Heart right ventricle (tissue), 16 donors: ENCODE measurements around the gene LEMD2. TPM values are rescaled to one million over a fixed set of nuclear protein-coding genes. Genes with fewer than 3 reads are reported as not detected.

Source experiments
- ATAC-seq, 8 donors: fragments of 200-7000 bp; cut with Tn5 transposase; one replicate each; pipeline ENCODE4 v1.9.1; 2020; ENCODE audit warnings: mild to moderate bottlenecking in 8 of 8, moderate library complexity in 8 of 8, moderate number of reproducible peaks in 1 of 8
- DNase-seq, 2 donors: peaks; one replicate each; pipeline ENCODE4 v3.0.0-alpha.2; 2020
- H3K27ac ChIP-seq, 10 donors: fragments of 200-600 bp; sonication (generic) in 2 of 10; one replicate each; pipeline versions ENCODE4 v1.5.0 to v1.8.0; 2020 to 2022; ENCODE audit warnings: mild to moderate bottlenecking in 3 of 10
- H3K27me3 ChIP-seq, 7 donors: fragments of 200-600 bp; one replicate each; pipeline ENCODE4 v1.8.0; 2021 to 2022; ENCODE audit warnings: mild to moderate bottlenecking in 2 of 7
- H3K36me3 ChIP-seq, 9 donors: fragments of 200-600 bp; sonication (generic) in 1 of 9; one replicate each; pipeline versions ENCODE4 v1.5.0 to v1.8.0; 2020 to 2022; ENCODE audit warnings: mild to moderate bottlenecking in 2 of 9
- H3K4me1 ChIP-seq, 9 donors: fragments of 200-600 bp; sonication (generic) in 1 of 9; one replicate each; pipeline versions ENCODE4 v1.5.0 to v1.8.0; 2020 to 2022; ENCODE audit warnings: mild to moderate bottlenecking in 4 of 9
- H3K4me3 ChIP-seq, 10 donors: fragments of 200-600 bp; sonication (generic) in 2 of 10; one replicate each; pipeline versions ENCODE4 v1.5.0 to v1.8.0; 2020 to 2022; ENCODE audit warnings: mild to moderate bottlenecking in 7 of 10, moderate library complexity in 2 of 10
- H3K9me3 ChIP-seq, 11 donors: fragments of 200-600 bp in 10 of 11; sonication (generic) in 2 of 11; one replicate each; pipeline versions ENCODE4 v1.5.0 to v1.8.0; 2013 to 2022; ENCODE audit warnings: mild to moderate bottlenecking in 2 of 11, control low read depth in 1 of 11, moderate library complexity in 1 of 11
- WGBS, 2 donors: extraction: QIAGEN DNeasy Blood & Tissue Kit; methylation state at CpG; one replicate each; pipeline ENCODE4 v1.1.7; 2013; ENCODE audit warnings: inconsistent platforms in 1 of 2; 5-methylcytosine and 5-hydroxymethylcytosine counted together
- intact Hi-C, 10 donors: fragments of 100-400 bp; cut with DNase I; formaldehyde crosslinking; loops; one replicate each; pipeline versions ENCODE4 v1.11.1 to v1.14.2; 2022
- polyA plus RNA-seq, 2 donors: library from polyadenylated mRNA; stranded (reverse); fragments of 200-250 nt; gene quantifications; one replicate each; pipeline ENCODE4 v1.2.3, GENCODE V29; 2013
- total RNA-seq, 10 donors: library from RNA; stranded (reverse); fragmentation: NEBNext Ultra II Directional in 3 of 10; extraction: Animal tissue kit (Norgen Biotek cat#: 25700) in 3 of 10; gene quantifications; one replicate each; pipeline versions ENCODE4 v1.2.1 to v1.2.4, GENCODE V29; 2021 to 2023
- TF ChIP-seq, protein P1 (sequence below), 9 donors: fragments of 200-600 bp; sonication (generic) in 2 of 9; IDR thresholded peaks; one replicate each; pipeline versions ENCODE4 v1.5.0 to v1.8.0; 2021 to 2022; ENCODE audit warnings: antibody characterized with exemption in 9 of 9, mild to moderate bottlenecking in 5 of 9, moderate library complexity in 1 of 9
- donor health status: Arrhythmogenic right ventricular cardiomyopathy.
- donor health status: ischemic (EF 13 %, LVEDD 7.1; RV severe dilation, severe dysfunction).
- donor health status: healthy with polysubstance abuse.
- donor health status: DM: no; HTN: yes; CAD: no.
- donor health status: DM: no; HTN: no; CAD: no.
- donor health status: ischemic (EF 25% LVEDD 6.9; RV normal size, moderate dysfunction).
- donor health status: ischemic (EF 25% LVEDD 5.7; RV mildly dilated, moderate dysfunction).
- donor health status: healthy.
- donor health status: DM: yes; HTN: yes; CAD: no.
- donor health status: Ischemic cardiomyopathy.
- donor health status: ischemic (EF 35%, LVEDD 5.7; RV mildly dilated, moderate dysfunction).
- donor health status: nonischemic (EF 11% LVEDD 7.7; RV severe dilation, severe dysfunction).
- donor health status: DM: yes; HTN: yes; CAD: no.
- donor health status: PGD.
- donor health status: ischemic (EF 29% LVEDD 5.4; RV normal size, mild dysfunction).
- donor health status: nonischemic (EF 23%, LVEDD 6.1; RV moderate dilation, normal function).

LEMD2 gene
- total and polyA plus RNA-seq, 12 donors, result 18.5 to 45.9 (median 27.0) TPM

DNA sequence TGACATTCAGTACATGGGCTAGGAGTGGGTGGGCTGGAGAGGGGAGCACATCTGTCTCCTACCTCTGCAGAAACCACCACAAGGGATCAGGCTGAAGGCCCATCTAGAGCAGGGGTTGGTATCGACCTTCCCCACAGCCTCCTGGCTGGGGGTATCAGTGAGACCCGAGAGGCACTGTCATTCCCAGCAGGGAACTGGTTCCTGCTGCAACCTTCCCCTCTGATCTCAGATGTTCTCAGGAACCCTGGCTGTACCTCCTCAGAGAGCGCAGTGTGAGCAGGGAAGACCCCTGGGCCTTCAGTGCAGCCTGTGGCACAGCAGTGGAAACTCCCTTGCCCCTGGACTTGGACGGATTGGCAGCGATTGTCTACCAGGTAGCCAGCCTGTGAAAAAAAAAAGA lies 50.1 kb downstream of the LEMD2 start:
- 86 to 87% methylated on average over 5 of the region's 5 CpGs for WGBS, 2 donors

DNA sequence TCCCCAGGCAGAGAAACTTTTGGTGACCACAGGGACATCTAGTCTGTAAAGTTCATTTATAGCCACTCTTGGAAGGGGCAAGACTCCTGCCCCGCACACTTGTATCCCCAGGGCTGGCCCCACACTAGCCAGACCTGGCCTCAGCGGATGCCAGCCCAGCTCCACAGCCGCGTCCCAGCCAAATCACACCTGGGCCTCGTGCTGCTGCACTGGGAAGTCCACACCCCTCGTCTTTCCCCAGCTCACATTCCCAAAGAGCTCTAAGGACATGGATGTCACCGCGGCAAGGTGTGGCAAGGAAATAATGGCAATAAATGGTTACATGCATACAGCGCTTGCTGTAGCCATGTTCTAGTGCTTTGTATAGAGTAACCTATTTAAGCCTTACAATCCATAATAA lies 50.8 kb downstream of the LEMD2 start:
- peak in 4 of 8 donors; percentile 5 to 40 (median 20) for ATAC-seq
- H3K4me3 ChIP-seq, result no peak overlapping the region
- intact Hi-C loops, result no loop called here
- TF ChIP-seq, protein P1, sequence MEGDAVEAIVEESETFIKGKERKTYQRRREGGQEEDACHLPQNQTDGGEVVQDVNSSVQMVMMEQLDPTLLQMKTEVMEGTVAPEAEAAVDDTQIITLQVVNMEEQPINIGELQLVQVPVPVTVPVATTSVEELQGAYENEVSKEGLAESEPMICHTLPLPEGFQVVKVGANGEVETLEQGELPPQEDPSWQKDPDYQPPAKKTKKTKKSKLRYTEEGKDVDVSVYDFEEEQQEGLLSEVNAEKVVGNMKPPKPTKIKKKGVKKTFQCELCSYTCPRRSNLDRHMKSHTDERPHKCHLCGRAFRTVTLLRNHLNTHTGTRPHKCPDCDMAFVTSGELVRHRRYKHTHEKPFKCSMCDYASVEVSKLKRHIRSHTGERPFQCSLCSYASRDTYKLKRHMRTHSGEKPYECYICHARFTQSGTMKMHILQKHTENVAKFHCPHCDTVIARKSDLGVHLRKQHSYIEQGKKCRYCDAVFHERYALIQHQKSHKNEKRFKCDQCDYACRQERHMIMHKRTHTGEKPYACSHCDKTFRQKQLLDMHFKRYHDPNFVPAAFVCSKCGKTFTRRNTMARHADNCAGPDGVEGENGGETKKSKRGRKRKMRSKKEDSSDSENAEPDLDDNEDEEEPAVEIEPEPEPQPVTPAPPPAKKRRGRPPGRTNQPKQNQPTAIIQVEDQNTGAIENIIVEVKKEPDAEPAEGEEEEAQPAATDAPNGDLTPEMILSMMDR (IDR thresholded peaks at IDR 0.05), result no peak
- H3K27ac ChIP-seq, result peak overlapping the region; percentile 60 to 94 (median 86)
- peaks cover 0 to 23% (median 0%) of the 10 kb centered on the region in 9 donors for H3K36me3 ChIP-seq
- DNase-seq, result no peak
- 50 to 72% methylated on average over 9 of the region's 9 CpGs for WGBS, 2 donors
- peaks cover 0 to 6% (median 0%) of the 10 kb centered on the region in 7 donors for H3K27me3 ChIP-seq
- no peaks in the 10 kb centered on the region for H3K9me3 ChIP-seq
- peaks cover 18 to 95% (median 71%) of the 10 kb centered on the region in 9 donors for H3K4me1 ChIP-seq

More for the DNA sequence above, 50.1 kb downstream of the LEMD2 start:
- TF ChIP-seq, protein P1 (IDR thresholded peaks at IDR 0.05), result no peak
- Histone ChIP-seq H3K4me1 (peaks cover 18 to 95% (median 71%) of the 10 kb centered on the region in 9 donors), H3K9me3 (no peaks in the 10 kb centered on the region), H3K36me3 (peaks cover 0 to 16% (median 0%) of the 10 kb centered on the region in 9 donors), H3K27me3 (peaks cover 0 to 13% (median 0%) of the 10 kb centered on the region in 7 donors), H3K4me3 (no peak overlapping the region), H3K27ac (peak overlapping the region; percentile 60 to 94 (median 86))
- intact Hi-C loops, result no loop called here
- DNase-seq, result no peak
- no peak for ATAC-seq

DNA sequence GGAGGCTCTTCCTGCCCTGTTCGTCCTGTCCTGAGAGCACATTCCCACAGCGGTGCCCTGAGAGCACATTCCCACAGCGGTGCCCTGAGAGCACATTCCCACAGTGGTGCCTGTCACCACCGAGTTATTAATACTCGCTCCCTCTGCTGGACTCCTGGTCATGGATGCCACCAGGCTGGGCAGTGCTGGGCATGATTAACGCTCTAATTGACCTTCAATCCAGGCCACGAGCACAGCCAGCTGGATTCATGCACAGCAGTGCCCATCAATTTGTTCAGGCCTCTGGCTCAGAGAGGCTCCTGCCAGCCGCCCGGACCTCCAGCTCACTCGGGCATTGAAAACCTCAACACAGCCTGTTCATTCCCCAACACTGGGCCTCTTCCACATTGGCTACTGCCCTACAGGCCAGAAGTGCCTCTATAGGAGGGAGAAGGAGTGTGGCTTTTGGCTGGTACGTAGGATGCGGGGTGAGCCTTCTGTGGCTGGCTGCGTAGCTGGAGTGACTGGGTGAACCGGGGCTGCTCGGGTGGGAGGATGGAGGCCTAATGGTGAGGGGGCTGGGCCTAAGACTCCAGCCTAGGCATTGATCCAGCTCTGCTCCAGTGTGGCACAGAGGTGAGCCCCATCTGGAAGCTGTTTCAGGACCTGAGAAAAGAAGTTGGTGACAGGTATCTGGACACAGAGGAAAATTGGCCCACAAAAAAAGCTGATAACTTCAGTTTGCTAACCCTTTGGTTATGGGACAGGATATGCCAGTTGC lies 51.5 kb downstream of the LEMD2 start:
- H3K36me3 ChIP-seq, result peaks cover 0 to 28% (median 0%) of the 10 kb centered on the region in 9 donors
- ATAC-seq, result peak; percentile 70 to 89 (median 84)
- peak; percentile 55 to 60 for DNase-seq
- H3K4me3 ChIP-seq, result no peak overlapping the region
- H3K4me1 ChIP-seq, result peaks cover 24 to 95% (median 72%) of the 10 kb centered on the region in 9 donors
- intact Hi-C loops, result no loop called here
- H3K27ac ChIP-seq, result peak overlapping the region; percentile 60 to 94 (median 86)
- 45 to 54% methylated on average over 15 of the region's 15 CpGs for WGBS, 2 donors
- no peaks in the 10 kb centered on the region for H3K9me3 ChIP-seq
- no peaks in the 10 kb centered on the region for H3K27me3 ChIP-seq
- TF ChIP-seq, protein P1 (IDR thresholded peaks at IDR 0.05), result peak in 4 of 9 donors; percentile 9 to 29 (median 20)

DNA sequence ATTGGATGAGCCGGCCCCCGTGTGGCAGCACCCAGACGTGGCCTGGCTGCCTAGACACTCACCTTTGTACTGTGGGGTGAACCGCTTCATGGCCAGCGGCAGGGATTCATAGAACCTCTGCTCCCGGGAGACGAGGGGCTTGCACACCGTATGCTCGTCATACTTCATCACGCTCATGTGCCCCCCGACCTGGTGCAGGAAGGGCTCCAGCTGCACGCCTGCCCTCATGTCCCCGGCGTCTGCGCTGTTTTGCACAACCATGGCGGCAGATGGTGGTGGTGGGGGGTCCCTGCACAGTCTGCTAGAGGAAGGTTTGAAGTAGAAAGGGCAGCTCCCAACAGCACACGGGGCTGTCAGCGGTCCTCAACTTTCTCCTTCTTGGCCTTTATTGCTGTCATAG lies 53.7 kb downstream of the LEMD2 start:
- intact Hi-C loops, result no loop called here
- peaks cover 19 to 97% (median 78%) of the 10 kb centered on the region in 9 donors for H3K4me1 ChIP-seq
- 90 to 91% methylated on average over 18 of the region's 18 CpGs for WGBS, 2 donors
- H3K36me3 ChIP-seq, result peaks cover 0 to 28% (median 0%) of the 10 kb centered on the region in 9 donors
- H3K4me3 ChIP-seq, result no peak overlapping the region
- H3K9me3 ChIP-seq, result no peaks in the 10 kb centered on the region
- H3K27ac ChIP-seq, result peak overlapping the region in 5 of 10 donors; percentile 12 to 90 (median 46)
- TF ChIP-seq, protein P1 (IDR thresholded peaks at IDR 0.05), result no peak
- no peaks in the 10 kb centered on the region for H3K27me3 ChIP-seq
- no peak for ATAC-seq
- DNase-seq, result no peak
